ENCODE data around the gene SPIN1.
A peak's percentile ranks its signal among the peaks of the same experiment; 100 is the strongest.

The SPIN1 gene

GRCh38 chr9:88462191-88462590 lies 73.9 kb downstream of the SPIN1 start:
- no peak overlapping the region for H3K4me3 ChIP-seq (ENCODE audit: control insufficient read depth, low read depth, low read length)
- no peak for TF ChIP-seq CTCF (conservative IDR thresholded peaks at IDR 0.05; ENCODE audit: control insufficient read depth, insufficient read depth, low read depth, low read length)
- DNase-seq (ENCODE audit: low read depth): peak; percentile 57

- no peak for TF ChIP-seq CTCF (conservative IDR thresholded peaks at IDR 0.05; ENCODE audit: control insufficient read depth, insufficient read depth, low read depth, low read length)
- DNase-seq (ENCODE audit: low read depth): no peak
- no peak overlapping the region for H3K4me3 ChIP-seq (ENCODE audit: control insufficient read depth, low read depth, low read length)
These were observed 76.6 kb downstream of the SPIN1 start for GRCh38 chr9:88464851-88465250.

GRCh38 chr9:88468226-88468625 lies 80.0 kb downstream of the SPIN1 start:
- H3K4me3 ChIP-seq (ENCODE audit: control insufficient read depth, low read depth, low read length): no peak overlapping the region
- no peak for TF ChIP-seq CTCF (conservative IDR thresholded peaks at IDR 0.05; ENCODE audit: control insufficient read depth, insufficient read depth, low read depth, low read length)
- no peak for DNase-seq (ENCODE audit: low read depth)

- H3K4me3 ChIP-seq (ENCODE audit: control insufficient read depth, low read depth, low read length): no peak overlapping the region
- peak; percentile 28 for DNase-seq (ENCODE audit: low read depth)
- TF ChIP-seq CTCF (conservative IDR thresholded peaks at IDR 0.05; ENCODE audit: control insufficient read depth, insufficient read depth, low read depth, low read length): no peak
These were observed 88.4 kb downstream of the SPIN1 start for GRCh38 chr9:88476491-88477271.

GRCh38 chr9:88477300-88477751 lies 89.1 kb downstream of the SPIN1 start:
- peak; percentile 99 for DNase-seq (ENCODE audit: low read depth)
- TF ChIP-seq CTCF (conservative IDR thresholded peaks at IDR 0.05; ENCODE audit: control insufficient read depth, insufficient read depth, low read depth, low read length): no peak
- H3K4me3 ChIP-seq (ENCODE audit: control insufficient read depth, low read depth, low read length): no peak overlapping the region

GRCh38 chr9:88478246-88478645 lies 90.0 kb downstream of the SPIN1 start:
- H3K4me3 ChIP-seq (ENCODE audit: control insufficient read depth, low read depth, low read length): no peak overlapping the region
- TF ChIP-seq CTCF (conservative IDR thresholded peaks at IDR 0.05; ENCODE audit: control insufficient read depth, insufficient read depth, low read depth, low read length): no peak
- DNase-seq (ENCODE audit: low read depth): no peak

Measured in fibroblast of mammary gland (primary cell).